ENCODE data around the gene P4HA1. TPM values are rescaled to one million over a fixed set of nuclear protein-coding genes. Genes with fewer than 3 reads are reported as not detected.

Gene P4HA1
- total and polyA plus RNA-seq, 2 donors (not counting 3 experiments of a cell fraction or from before 2014, with no cell fraction given) = 14.3 to 29.1 TPM

DNA sequence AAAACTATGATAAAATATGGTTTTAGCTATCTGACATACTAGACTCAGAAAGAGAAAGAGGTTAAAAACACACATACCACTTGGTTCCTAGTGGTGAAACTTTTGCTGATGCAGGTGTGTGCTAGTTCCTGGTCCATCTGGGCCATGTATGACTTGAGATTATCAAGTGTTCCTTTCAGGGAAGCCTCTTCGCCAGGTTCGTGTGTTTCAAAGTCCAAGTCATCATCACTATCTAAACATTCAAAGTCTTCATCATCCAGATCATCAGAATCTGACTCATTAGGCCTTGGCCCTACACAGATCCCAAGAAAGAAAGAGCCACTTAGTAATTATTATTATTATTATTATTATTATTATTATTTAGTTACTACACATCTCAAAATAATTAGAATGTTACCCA is 40.0 kb upstream of the P4HA1 start:
- no peaks in the 10 kb centered on the region for H3K9me1 ChIP-seq (replicated peaks; ENCODE audit: control insufficient read depth, extremely low read depth, insufficient read depth, low read length)
- H4K20me1 ChIP-seq (replicated peaks; ENCODE audit: control insufficient read depth, extremely low read depth, insufficient read depth, low read length) = no peaks in the 10 kb centered on the region
- no peak overlapping the region for H3K27ac ChIP-seq (ENCODE audit: insufficient read depth, low read depth, low read length)
- H3K27me3 ChIP-seq (ENCODE audit: control insufficient read depth in 2 of 2, insufficient read depth in 2 of 2, low read length in 2 of 2) = no peaks in the 10 kb centered on the region
- no peaks in the 10 kb centered on the region for H3K9me3 ChIP-seq (replicated peaks; ENCODE audit: control insufficient read depth, insufficient read depth, low read length)
- no TSS peak for BruUV-seq (replicated peaks)
- H3K36me3 ChIP-seq (ENCODE audit: control insufficient read depth in 2 of 2, extremely low read depth in 1 of 2, insufficient read depth in 2 of 2, low read length in 2 of 2) = peaks cover 12 to 27% of the 10 kb centered on the region in 2 experiments
- DNase-seq (ENCODE audit: low read depth, low spot score) (no peak), FAIRE-seq (no peak)
- H3K79me2 ChIP-seq (ENCODE audit: control insufficient read depth, insufficient read depth, low read length) = no peaks in the 10 kb centered on the region
- H3K9ac ChIP-seq (replicated peaks; ENCODE audit: extremely low read depth, insufficient read depth, low read length) = no peak overlapping the region
- no peak overlapping the region for H2AFZ ChIP-seq (ENCODE audit: low read depth, low read length)
- POLR2A ChIA-PET = no interaction called here
- H3K4me2 ChIP-seq (ENCODE audit: insufficient read depth, low read length) = no peak overlapping the region
- TF ChIP-seq POLR2A (IDR thresholded peaks at IDR 0.05; ENCODE audit: low read depth, low read length) = no peak
- TF ChIP-seq, protein P1, sequence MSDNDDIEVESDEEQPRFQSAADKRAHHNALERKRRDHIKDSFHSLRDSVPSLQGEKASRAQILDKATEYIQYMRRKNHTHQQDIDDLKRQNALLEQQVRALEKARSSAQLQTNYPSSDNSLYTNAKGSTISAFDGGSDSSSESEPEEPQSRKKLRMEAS (IDR thresholded peaks at IDR 0.05; ENCODE audit: insufficient read depth, insufficient read length) = no peak
- TF ChIP-seq JUN (IDR thresholded peaks at IDR 0.05; ENCODE audit: borderline replicate concordance, insufficient read depth, insufficient read length, low read depth) = no peak
- TF ChIP-seq POLR2AphosphoS5 (IDR thresholded peaks at IDR 0.05; ENCODE audit: insufficient read depth, low read depth, low read length) = no peak
- TF ChIP-seq, protein P2, sequence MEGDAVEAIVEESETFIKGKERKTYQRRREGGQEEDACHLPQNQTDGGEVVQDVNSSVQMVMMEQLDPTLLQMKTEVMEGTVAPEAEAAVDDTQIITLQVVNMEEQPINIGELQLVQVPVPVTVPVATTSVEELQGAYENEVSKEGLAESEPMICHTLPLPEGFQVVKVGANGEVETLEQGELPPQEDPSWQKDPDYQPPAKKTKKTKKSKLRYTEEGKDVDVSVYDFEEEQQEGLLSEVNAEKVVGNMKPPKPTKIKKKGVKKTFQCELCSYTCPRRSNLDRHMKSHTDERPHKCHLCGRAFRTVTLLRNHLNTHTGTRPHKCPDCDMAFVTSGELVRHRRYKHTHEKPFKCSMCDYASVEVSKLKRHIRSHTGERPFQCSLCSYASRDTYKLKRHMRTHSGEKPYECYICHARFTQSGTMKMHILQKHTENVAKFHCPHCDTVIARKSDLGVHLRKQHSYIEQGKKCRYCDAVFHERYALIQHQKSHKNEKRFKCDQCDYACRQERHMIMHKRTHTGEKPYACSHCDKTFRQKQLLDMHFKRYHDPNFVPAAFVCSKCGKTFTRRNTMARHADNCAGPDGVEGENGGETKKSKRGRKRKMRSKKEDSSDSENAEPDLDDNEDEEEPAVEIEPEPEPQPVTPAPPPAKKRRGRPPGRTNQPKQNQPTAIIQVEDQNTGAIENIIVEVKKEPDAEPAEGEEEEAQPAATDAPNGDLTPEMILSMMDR (IDR thresholded peaks at IDR 0.05; ENCODE audit: extremely low read depth in 1 of 2, insufficient read depth in 1 of 2, low read depth in 1 of 2, low read length in 2 of 2) = no peak
- TF ChIP-seq GATA2 (IDR thresholded peaks at IDR 0.05; ENCODE audit: insufficient read depth, insufficient read length, low read depth, low read length) = no peak
- no peak for TF ChIP-seq EZH2 (IDR thresholded peaks at IDR 0.05; ENCODE audit: borderline replicate concordance, low read depth, low read length, severe bottlenecking)
- TF ChIP-seq MYC (IDR thresholded peaks at IDR 0.05; ENCODE audit: low read depth, low read length) = no peak
- no peak for TF ChIP-seq FOS (IDR thresholded peaks at IDR 0.05; ENCODE audit: borderline replicate concordance, insufficient read depth, low read length)
- no peaks in the 10 kb centered on the region for H3K4me1 ChIP-seq (ENCODE audit: control insufficient read depth, extremely low read depth, insufficient read depth, low read length)
- dilution Hi-C loops (cut with MboI; ENCODE audit: extremely low pct_ligation_motif_present, low sequenced_read_pairs) (no loop called here), intact Hi-C loops (cut with micrococcal nuclease) (loop anchor here (5.0 kb wide), 1 partner anchor 39 kb away; the partner anchor contains the start of gene P4HA1)
- H3K4me3 ChIP-seq (replicated peaks in 1 of 3; ENCODE audit: insufficient read depth in 1 of 3, low read depth in 1 of 3, low read length in 3 of 3) = no peak overlapping the region
- CTCF ChIA-PET = interaction anchor here (1.2 to 3.4 kb wide), 4 partner anchors 8 to 40 kb away, joined by 3 to 13 read pairs (median 6); partner anchors contain the start of gene P4HA1

All from endothelial cell of umbilical vein (primary cell).